GM21737 (cell line): ENCODE data around the gene NES.

ENCODE experiments used
- ATAC-seq: cut with Tn5 transposase; IDR thresholded peaks from one replicate; pipeline ENCODE4 v1.9.1; 2021; ENCODE audit warnings: mild to moderate bottlenecking, moderate library complexity; ENCODE audit not compliant: unreplicated experiment

The NES gene

DNA sequence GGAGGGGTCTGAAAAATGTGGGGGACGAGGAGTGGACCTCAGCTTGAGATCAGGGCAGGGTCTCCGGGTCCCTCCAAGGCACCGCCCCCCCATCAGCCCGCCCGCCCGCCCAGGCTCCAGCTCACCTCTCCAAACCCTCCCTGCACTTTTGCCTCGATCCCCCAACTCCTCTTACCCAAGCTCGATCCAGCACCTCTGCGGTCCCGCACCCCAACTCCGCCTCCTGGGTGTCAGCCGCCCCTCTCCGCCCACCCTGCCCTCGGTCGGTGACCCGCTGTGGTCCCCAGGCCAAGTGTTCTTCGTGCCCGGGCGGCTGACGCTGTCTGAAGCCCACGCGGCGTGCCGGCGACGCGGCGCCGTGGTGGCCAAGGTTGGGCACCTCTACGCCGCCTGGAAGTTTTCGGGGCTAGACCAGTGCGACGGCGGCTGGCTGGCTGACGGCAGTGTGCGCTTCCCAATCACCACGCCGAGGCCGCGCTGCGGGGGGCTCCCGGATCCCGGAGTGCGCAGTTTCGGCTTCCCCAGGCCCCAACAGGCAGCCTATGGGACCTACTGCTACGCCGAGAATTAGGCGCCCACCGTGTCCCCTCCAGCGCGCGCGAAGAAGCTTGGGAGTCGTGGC, 52.3 kb downstream of the NES start:
- ATAC-seq, result no peak

- no peak for ATAC-seq
Observed at GRCh38 chr1:156623946-156624813, 53.0 kb downstream of the NES start.

GRCh38 chr1:156622581-156623297, 54.5 kb downstream of the NES start:
- no peak for ATAC-seq

GRCh38 chr1:156619582-156619955, 57.6 kb downstream of the NES start:
- no peak for ATAC-seq

DNA sequence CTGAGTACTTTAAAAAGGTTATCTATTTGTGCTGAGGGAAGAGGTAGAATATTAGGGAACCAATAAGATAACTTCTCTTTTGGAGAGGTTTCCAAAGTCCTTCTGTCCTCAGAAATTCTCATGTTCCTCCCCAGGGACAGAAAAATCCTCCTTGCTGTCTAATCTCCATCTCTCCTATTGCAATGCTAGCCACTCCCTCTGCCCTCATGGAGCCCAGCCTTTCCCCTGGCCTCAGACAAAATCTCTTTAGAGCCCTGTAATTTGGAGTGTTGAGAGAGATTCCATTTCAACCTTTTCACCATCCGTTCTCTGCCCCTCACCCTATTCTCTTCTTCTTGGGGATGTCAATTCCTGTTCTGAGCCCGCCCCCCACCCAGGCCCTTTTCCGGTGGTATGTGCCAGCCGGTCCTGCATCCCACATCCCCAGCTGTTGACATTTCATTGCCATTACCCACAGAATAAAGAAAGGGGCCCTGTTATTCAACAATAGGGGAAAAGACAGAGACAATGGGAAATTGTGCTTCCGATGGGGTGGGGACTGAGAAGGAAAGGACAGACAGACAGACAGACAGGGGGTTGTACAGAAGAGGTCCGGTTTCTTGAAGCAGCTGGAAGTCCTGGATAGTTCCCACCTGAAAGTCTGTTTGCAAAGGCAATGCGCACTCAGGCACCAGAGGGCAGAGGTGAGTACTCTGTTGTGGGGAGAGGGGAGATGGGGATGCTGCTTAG, 58.2 kb downstream of the NES start, which contains the start of gene HAPLN2:
TSS of gene HAPLN2 (plus strand) at position 563 of the 729 bp plus-strand sequence. CDS start 4,076 bp downstream, outside the sequence.
- no peak for ATAC-seq
